Measurements from ENCODE around the gene SNCAIP.

- no peak for TF ChIP-seq EZH2 (IDR thresholded peaks at IDR 0.05; ENCODE audit: borderline replicate concordance, low read length)
- TF ChIP-seq CTCF (IDR thresholded peaks at IDR 0.05; ENCODE audit: low read length), result no peak
Measured at GRCh38 chr5:122408592-122409224, 96.7 kb downstream of the SNCAIP start.

All from OCI-LY1 (cell line).